SK-N-SH (cell line): ENCODE measurements around the gene MNT.

Experiments
- ELF1 ChIP-seq: IDR thresholded peaks from 2 replicates; pipeline ENCODE4 v1.4.0; 2012
- FOSL2 ChIP-seq: IDR thresholded peaks from 2 replicates; pipeline ENCODE4 v1.4.0; 2012; ENCODE audit warnings: low read depth, mild to moderate bottlenecking, moderate library complexity, borderline replicate concordance
- JUND ChIP-seq: IDR thresholded peaks from 2 replicates; pipeline ENCODE4 v1.4.0; 2012
- NRF1 ChIP-seq: IDR thresholded peaks from 2 replicates; pipeline ENCODE4 v1.6.1; 2012; ENCODE audit warnings: low read depth, mild to moderate bottlenecking, low read length
- POLR2AphosphoS5 ChIP-seq: IDR thresholded peaks from 2 replicates; pipeline ENCODE4 v1.6.1; 2012; ENCODE audit warnings: low read depth, low read length
- RXRA ChIP-seq: IDR thresholded peaks from 2 replicates; pipeline ENCODE4 v1.4.0; 2012; ENCODE audit warnings: low read depth, mild to moderate bottlenecking, borderline replicate concordance
- TCF12 ChIP-seq: IDR thresholded peaks from 2 replicates; pipeline ENCODE4 v1.4.0; 2012
- TEAD4 ChIP-seq: IDR thresholded peaks from 2 replicates; pipeline ENCODE4 v1.4.0; 2012; ENCODE audit warnings: mild to moderate bottlenecking, borderline replicate concordance; ENCODE audit not compliant: insufficient read depth
- TF ChIP-seq, protein P1 (sequence below): fragments of 200-600 bp; sonication (generic); IDR thresholded peaks from 2 replicates; pipeline ENCODE4 v1.6.1; 2017; ENCODE audit warnings: antibody characterized with exemption, mild to moderate bottlenecking, moderate library complexity
- TF ChIP-seq, protein P2 (sequence below): IDR thresholded peaks from 2 replicates; pipeline ENCODE4 v1.4.0; 2012; ENCODE audit warnings: low read depth

DNA sequence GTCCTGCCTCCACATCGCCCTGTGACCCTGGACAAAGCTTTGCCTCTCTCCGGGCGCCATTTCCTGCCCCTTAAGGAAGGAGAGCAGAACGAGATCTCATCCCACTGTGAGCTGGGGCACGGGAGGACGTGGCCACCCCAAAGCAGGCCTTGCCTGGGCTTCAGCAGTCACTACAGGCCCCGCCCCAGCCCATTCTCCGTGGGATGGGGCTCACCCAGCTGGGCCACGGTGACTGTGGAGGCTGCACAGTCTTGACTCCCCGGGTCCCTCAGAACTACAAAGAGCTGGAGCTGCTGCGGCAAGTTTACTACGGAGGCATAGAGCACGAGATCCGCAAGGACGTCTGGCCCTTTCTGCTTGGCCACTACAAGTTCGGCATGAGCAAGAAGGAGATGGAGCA, 28.2 kb downstream of the MNT start:
- no peak for TF ChIP-seq POLR2AphosphoS5
- TF ChIP-seq TCF12: no peak
- TF ChIP-seq, protein P1, sequence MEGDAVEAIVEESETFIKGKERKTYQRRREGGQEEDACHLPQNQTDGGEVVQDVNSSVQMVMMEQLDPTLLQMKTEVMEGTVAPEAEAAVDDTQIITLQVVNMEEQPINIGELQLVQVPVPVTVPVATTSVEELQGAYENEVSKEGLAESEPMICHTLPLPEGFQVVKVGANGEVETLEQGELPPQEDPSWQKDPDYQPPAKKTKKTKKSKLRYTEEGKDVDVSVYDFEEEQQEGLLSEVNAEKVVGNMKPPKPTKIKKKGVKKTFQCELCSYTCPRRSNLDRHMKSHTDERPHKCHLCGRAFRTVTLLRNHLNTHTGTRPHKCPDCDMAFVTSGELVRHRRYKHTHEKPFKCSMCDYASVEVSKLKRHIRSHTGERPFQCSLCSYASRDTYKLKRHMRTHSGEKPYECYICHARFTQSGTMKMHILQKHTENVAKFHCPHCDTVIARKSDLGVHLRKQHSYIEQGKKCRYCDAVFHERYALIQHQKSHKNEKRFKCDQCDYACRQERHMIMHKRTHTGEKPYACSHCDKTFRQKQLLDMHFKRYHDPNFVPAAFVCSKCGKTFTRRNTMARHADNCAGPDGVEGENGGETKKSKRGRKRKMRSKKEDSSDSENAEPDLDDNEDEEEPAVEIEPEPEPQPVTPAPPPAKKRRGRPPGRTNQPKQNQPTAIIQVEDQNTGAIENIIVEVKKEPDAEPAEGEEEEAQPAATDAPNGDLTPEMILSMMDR: no peak
- no peak for TF ChIP-seq RXRA
- TF ChIP-seq NRF1: no peak
- TF ChIP-seq, protein P2, sequence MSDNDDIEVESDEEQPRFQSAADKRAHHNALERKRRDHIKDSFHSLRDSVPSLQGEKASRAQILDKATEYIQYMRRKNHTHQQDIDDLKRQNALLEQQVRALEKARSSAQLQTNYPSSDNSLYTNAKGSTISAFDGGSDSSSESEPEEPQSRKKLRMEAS: no peak
- TF ChIP-seq FOSL2: no peak
- TF ChIP-seq JUND: no peak
- TF ChIP-seq ELF1: no peak
- TF ChIP-seq TEAD4: no peak
